ENCODE data around the gene KCTD13.

Gene KCTD13

DNA sequence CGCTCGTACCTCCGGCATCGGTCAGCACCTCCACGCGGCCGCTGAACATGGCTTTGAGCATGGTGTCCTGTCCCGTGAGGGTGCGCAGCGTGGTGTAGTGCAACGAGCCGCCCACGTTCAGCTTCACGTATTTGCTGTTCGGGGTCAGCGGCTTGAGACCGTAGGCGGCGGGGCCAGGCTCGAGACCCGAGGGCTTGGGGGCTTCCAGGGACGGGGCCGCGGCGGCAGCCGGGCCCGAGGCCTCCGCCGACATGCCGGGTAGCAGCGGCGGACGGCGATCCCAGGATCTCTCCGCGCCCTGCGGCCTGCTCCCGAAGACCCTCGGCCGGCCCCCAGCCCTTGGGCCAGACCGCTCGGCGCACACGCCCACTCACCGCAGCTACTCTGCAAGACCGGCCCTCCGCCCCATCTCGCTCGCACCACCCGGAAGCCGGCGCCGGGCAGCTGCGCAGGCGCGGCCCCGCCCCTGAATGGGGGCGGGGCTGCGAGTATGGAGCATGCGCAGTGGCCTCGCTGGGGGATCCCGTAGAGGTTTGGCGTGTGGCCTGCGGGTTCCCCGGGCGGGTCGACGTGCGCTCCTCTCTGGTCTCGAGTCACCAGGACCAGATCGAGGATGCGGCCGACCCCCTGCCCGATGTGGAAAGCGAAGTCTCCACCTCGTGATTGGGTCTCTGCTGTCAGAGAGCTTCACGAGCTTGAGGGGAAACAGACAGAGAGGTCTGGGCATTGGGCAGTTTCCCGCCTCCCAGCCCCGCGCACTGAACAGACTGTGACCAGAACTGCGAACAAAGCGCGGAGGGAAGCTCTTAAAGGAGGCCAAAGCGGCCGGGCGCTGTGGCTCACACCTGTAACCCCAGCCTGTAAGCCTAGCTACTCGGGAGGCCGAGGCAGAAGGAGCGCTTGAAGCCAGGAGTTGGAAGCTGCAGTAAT is at the start of gene KCTD13:
KCTD13 (minus strand) TSS at position 446 of the 930 bp plus-strand sequence; CDS start at position 253, 193 bp downstream.
- Histone ChIP-seq H3K36me3 (ENCODE audit: control insufficient read depth in 1 of 2, insufficient read depth in 2 of 2, low read length in 2 of 2) (peaks cover 3 to 11% of the 10 kb centered on the region in 2 donors), H3K4me3 (ENCODE audit: low read depth in 1 of 2, low read length in 2 of 2) (peak within 1 kb of the TSS; percentile 94), H3K27ac (ENCODE audit: low read depth, low read length) (peak within 1 kb of the TSS; percentile 81), H3K9me3 (ENCODE audit: control insufficient read depth in 1 of 2, low read length in 2 of 2) (no peaks in the 10 kb centered on the region), H3K9ac (ENCODE audit: low read depth in 1 of 2, low read length in 2 of 2) (peak within 1 kb of the TSS; percentile 68 to 84), H3K27me3 (ENCODE audit: control insufficient read depth in 1 of 2, insufficient read depth in 2 of 2, low read length in 2 of 2) (no peaks in the 10 kb centered on the region), H3K4me1 (ENCODE audit: control insufficient read depth in 1 of 2, insufficient read depth in 2 of 2, low read length in 2 of 2) (peaks cover 19 to 24% of the 10 kb centered on the region in 2 donors)

- no peak overlapping the region for H3K27ac ChIP-seq (ENCODE audit: low read depth, low read length)
Observed at GRCh38 chr16:29975134-29975538, 49.1 kb upstream of the KCTD13 start.

GRCh38 chr16:29974291-29975133 is 48.5 kb upstream of the KCTD13 start:
- Histone ChIP-seq H3K27ac (ENCODE audit: low read depth, low read length) (peak overlapping the region; percentile 82), H3K4me1 (ENCODE audit: control insufficient read depth in 1 of 2, insufficient read depth in 2 of 2, low read length in 2 of 2) (peaks cover 31 to 33% of the 10 kb centered on the region in 2 donors), H3K4me3 (ENCODE audit: low read depth in 1 of 2, low read length in 2 of 2) (peak overlapping the region; percentile 95 to 96), H3K9me3 (ENCODE audit: control insufficient read depth in 1 of 2, low read length in 2 of 2) (no peaks in the 10 kb centered on the region), H3K27me3 (ENCODE audit: control insufficient read depth in 1 of 2, insufficient read depth in 2 of 2, low read length in 2 of 2) (no peaks in the 10 kb centered on the region), H3K36me3 (ENCODE audit: control insufficient read depth in 1 of 2, insufficient read depth in 2 of 2, low read length in 2 of 2) (peaks cover 15 to 32% of the 10 kb centered on the region in 2 donors), H3K9ac (ENCODE audit: low read depth in 1 of 2, low read length in 2 of 2) (peak overlapping the region; percentile 88 to 91)

More at GRCh38 chr16:29975134-29975538, 49.1 kb upstream of the KCTD13 start:
- Histone ChIP-seq H3K27me3 (ENCODE audit: control insufficient read depth in 1 of 2, insufficient read depth in 2 of 2, low read length in 2 of 2) (no peaks in the 10 kb centered on the region), H3K9ac (ENCODE audit: low read depth in 1 of 2, low read length in 2 of 2) (peak overlapping the region; percentile 88 to 91), H3K4me3 (ENCODE audit: low read depth in 1 of 2, low read length in 2 of 2) (peak overlapping the region; percentile 95 to 96), H3K36me3 (ENCODE audit: control insufficient read depth in 1 of 2, insufficient read depth in 2 of 2, low read length in 2 of 2) (peaks cover 21 to 35% of the 10 kb centered on the region in 2 donors), H3K9me3 (ENCODE audit: control insufficient read depth in 1 of 2, low read length in 2 of 2) (no peaks in the 10 kb centered on the region), H3K4me1 (ENCODE audit: control insufficient read depth in 1 of 2, insufficient read depth in 2 of 2, low read length in 2 of 2) (peaks cover 31 to 33% of the 10 kb centered on the region in 2 donors)

DNA sequence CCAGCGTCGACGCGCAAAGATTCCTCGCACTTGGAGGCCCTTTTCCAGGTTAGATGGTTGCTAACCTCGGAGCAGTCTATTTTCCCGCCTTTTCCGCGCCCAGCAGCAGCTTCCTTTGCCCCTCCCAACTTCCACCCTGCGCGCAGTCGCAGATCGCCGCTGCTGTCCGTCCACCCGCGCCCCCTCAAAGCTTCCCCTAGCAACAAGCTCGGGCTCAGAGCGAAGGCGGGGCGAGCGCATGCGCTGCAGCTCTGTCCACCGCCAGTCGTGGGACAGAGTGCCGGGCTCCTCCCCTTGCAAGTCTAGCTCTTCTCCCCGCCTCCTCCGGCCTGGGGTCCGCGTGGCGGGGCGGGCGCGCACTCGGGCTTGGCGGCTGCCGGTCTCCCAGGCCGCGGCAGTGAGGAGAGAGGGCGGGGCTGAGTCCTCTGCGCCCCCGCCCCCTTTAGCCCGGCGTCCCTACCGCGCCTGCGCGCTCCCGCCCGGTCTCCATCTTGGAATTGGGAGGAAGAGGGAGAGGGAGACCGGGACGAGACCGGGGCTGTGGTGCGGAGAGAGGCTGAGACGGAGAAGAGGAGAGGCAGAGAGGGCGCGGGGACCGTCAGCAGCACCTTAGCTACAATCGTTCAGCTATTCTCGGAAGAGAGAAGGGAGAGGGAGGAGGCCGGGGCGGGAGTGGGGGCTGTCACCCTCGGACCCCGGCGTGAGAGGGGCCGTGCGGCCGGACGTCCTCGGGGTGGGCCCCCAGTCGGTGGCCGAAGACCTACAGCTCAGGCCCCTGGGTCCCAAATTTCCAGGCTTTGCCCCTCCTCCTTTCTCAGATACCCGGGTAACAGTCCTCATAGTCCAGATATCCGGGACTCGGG is 47.6 kb upstream of the KCTD13 start, which contains the start of gene TAOK2:
TAOK2 (plus strand) TSS at position 485 of the 863 bp plus-strand sequence. CDS start 3,905 bp downstream, outside the sequence.
- Histone ChIP-seq H3K36me3 (ENCODE audit: control insufficient read depth in 1 of 2, insufficient read depth in 2 of 2, low read length in 2 of 2) (peaks cover 9 to 29% of the 10 kb centered on the region in 2 donors), H3K27me3 (ENCODE audit: control insufficient read depth in 1 of 2, insufficient read depth in 2 of 2, low read length in 2 of 2) (no peaks in the 10 kb centered on the region), H3K4me3 (ENCODE audit: low read depth in 1 of 2, low read length in 2 of 2) (peak within 1 kb of the TSS; percentile 95 to 96), H3K9ac (ENCODE audit: low read depth in 1 of 2, low read length in 2 of 2) (peak within 1 kb of the TSS; percentile 88 to 91), H3K4me1 (ENCODE audit: control insufficient read depth in 1 of 2, insufficient read depth in 2 of 2, low read length in 2 of 2) (peaks cover 31 to 33% of the 10 kb centered on the region in 2 donors), H3K27ac (ENCODE audit: low read depth, low read length) (peak within 1 kb of the TSS; percentile 82), H3K9me3 (ENCODE audit: control insufficient read depth in 1 of 2, low read length in 2 of 2) (no peaks in the 10 kb centered on the region)

DNA sequence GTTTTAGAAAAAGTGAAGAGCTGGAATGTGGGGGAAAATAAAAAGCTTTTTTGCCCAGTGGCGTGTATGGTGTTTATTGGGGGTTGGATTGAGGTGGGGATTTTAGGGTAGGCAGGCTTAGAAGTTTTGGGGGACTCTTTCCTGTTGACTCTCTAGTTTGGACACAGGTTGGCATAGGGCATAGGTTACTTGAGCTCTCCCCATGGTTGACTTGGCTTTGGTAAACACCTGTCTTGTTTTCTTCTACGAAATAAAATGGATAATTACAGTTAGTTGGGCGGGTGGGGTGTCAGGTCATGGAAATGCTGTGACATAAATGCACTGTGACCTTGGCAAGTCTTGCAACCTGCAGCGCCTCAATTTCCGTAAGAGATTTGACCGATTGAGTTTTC is 47.0 kb upstream of the KCTD13 start:
- Histone ChIP-seq H3K4me1 (ENCODE audit: control insufficient read depth in 1 of 2, insufficient read depth in 2 of 2, low read length in 2 of 2) (peaks cover 31 to 33% of the 10 kb centered on the region in 2 donors), H3K4me3 (ENCODE audit: low read depth in 1 of 2, low read length in 2 of 2) (peak overlapping the region; percentile 46 to 96), H3K9ac (ENCODE audit: low read depth in 1 of 2, low read length in 2 of 2) (no peak overlapping the region), H3K36me3 (ENCODE audit: control insufficient read depth in 1 of 2, insufficient read depth in 2 of 2, low read length in 2 of 2) (peaks cover 9 to 29% of the 10 kb centered on the region in 2 donors), H3K27ac (ENCODE audit: low read depth, low read length) (no peak overlapping the region), H3K9me3 (ENCODE audit: control insufficient read depth in 1 of 2, low read length in 2 of 2) (no peaks in the 10 kb centered on the region), H3K27me3 (ENCODE audit: control insufficient read depth in 1 of 2, insufficient read depth in 2 of 2, low read length in 2 of 2) (no peaks in the 10 kb centered on the region)

GRCh38 chr16:29972500-29972899 is 46.5 kb upstream of the KCTD13 start:
- H3K4me1 ChIP-seq (ENCODE audit: control insufficient read depth in 1 of 2, insufficient read depth in 2 of 2, low read length in 2 of 2) = peaks cover 31 to 33% of the 10 kb centered on the region in 2 donors
- H3K9me3 ChIP-seq (ENCODE audit: control insufficient read depth in 1 of 2, low read length in 2 of 2) = no peaks in the 10 kb centered on the region
- no peak overlapping the region for H3K4me3 ChIP-seq (ENCODE audit: low read depth in 1 of 2, low read length in 2 of 2)
- H3K9ac ChIP-seq (ENCODE audit: low read depth in 1 of 2, low read length in 2 of 2) = no peak overlapping the region
- H3K27me3 ChIP-seq (ENCODE audit: control insufficient read depth in 1 of 2, insufficient read depth in 2 of 2, low read length in 2 of 2) = no peaks in the 10 kb centered on the region
- H3K36me3 ChIP-seq (ENCODE audit: control insufficient read depth in 1 of 2, insufficient read depth in 2 of 2, low read length in 2 of 2) = peaks cover 11 to 28% of the 10 kb centered on the region in 2 donors
- no peak overlapping the region for H3K27ac ChIP-seq (ENCODE audit: low read depth, low read length)

- H3K9ac ChIP-seq (ENCODE audit: low read depth in 1 of 2, low read length in 2 of 2) = no peak overlapping the region
- H3K4me1 ChIP-seq (ENCODE audit: control insufficient read depth in 1 of 2, insufficient read depth in 2 of 2, low read length in 2 of 2) = peaks cover 24 to 26% of the 10 kb centered on the region in 2 donors
- H3K4me3 ChIP-seq (ENCODE audit: low read depth in 1 of 2, low read length in 2 of 2) = no peak overlapping the region
- peaks cover 11 to 32% of the 10 kb centered on the region in 2 donors for H3K36me3 ChIP-seq (ENCODE audit: control insufficient read depth in 1 of 2, insufficient read depth in 2 of 2, low read length in 2 of 2)
- no peak overlapping the region for H3K27ac ChIP-seq (ENCODE audit: low read depth, low read length)
- H3K9me3 ChIP-seq (ENCODE audit: control insufficient read depth in 1 of 2, low read length in 2 of 2) = no peaks in the 10 kb centered on the region
- no peaks in the 10 kb centered on the region for H3K27me3 ChIP-seq (ENCODE audit: control insufficient read depth in 1 of 2, insufficient read depth in 2 of 2, low read length in 2 of 2)
Observed at GRCh38 chr16:29971304-29971703, 45.3 kb upstream of the KCTD13 start.

- Histone ChIP-seq H3K36me3 (ENCODE audit: control insufficient read depth in 1 of 2, insufficient read depth in 2 of 2, low read length in 2 of 2) (peaks cover 11 to 32% of the 10 kb centered on the region in 2 donors), H3K9me3 (ENCODE audit: control insufficient read depth in 1 of 2, low read length in 2 of 2) (no peaks in the 10 kb centered on the region), H3K4me3 (ENCODE audit: low read depth in 1 of 2, low read length in 2 of 2) (no peak overlapping the region), H3K9ac (ENCODE audit: low read depth in 1 of 2, low read length in 2 of 2) (no peak overlapping the region), H3K27me3 (ENCODE audit: control insufficient read depth in 1 of 2, insufficient read depth in 2 of 2, low read length in 2 of 2) (no peaks in the 10 kb centered on the region), H3K4me1 (ENCODE audit: control insufficient read depth in 1 of 2, insufficient read depth in 2 of 2, low read length in 2 of 2) (peaks cover 5 to 10% of the 10 kb centered on the region in 2 donors), H3K27ac (ENCODE audit: low read depth, low read length) (no peak overlapping the region)
Observed at GRCh38 chr16:29968205-29968604, 42.2 kb upstream of the KCTD13 start.

GRCh38 chr16:29963021-29963743 is 37.2 kb upstream of the KCTD13 start:
- Histone ChIP-seq H3K4me1 (ENCODE audit: control insufficient read depth in 1 of 2, insufficient read depth in 2 of 2, low read length in 2 of 2) (peaks cover 12 to 23% of the 10 kb centered on the region in 2 donors), H3K36me3 (ENCODE audit: control insufficient read depth in 1 of 2, insufficient read depth in 2 of 2, low read length in 2 of 2) (peaks cover 4 to 9% of the 10 kb centered on the region in 2 donors), H3K9ac (ENCODE audit: low read depth in 1 of 2, low read length in 2 of 2) (peak overlapping the region; percentile 90 to 96), H3K27ac (ENCODE audit: low read depth, low read length) (peak overlapping the region; percentile 53), H3K9me3 (ENCODE audit: control insufficient read depth in 1 of 2, low read length in 2 of 2) (no peaks in the 10 kb centered on the region), H3K27me3 (ENCODE audit: control insufficient read depth in 1 of 2, insufficient read depth in 2 of 2, low read length in 2 of 2) (no peaks in the 10 kb centered on the region), H3K4me3 (ENCODE audit: low read depth in 1 of 2, low read length in 2 of 2) (peak overlapping the region; percentile 87 to 94)
